ENCODE data around the gene GNG8. TPM values are rescaled to one million over a fixed set of nuclear protein-coding genes. Genes with fewer than 3 reads are reported as not detected.

Gene GNG8
- total and polyA plus RNA-seq, 9 of the 15 experiments (the other 6 are each of a cell fraction or from before 2014, with no cell fraction given) = 1.3 TPM; not detected in 8

DNA sequence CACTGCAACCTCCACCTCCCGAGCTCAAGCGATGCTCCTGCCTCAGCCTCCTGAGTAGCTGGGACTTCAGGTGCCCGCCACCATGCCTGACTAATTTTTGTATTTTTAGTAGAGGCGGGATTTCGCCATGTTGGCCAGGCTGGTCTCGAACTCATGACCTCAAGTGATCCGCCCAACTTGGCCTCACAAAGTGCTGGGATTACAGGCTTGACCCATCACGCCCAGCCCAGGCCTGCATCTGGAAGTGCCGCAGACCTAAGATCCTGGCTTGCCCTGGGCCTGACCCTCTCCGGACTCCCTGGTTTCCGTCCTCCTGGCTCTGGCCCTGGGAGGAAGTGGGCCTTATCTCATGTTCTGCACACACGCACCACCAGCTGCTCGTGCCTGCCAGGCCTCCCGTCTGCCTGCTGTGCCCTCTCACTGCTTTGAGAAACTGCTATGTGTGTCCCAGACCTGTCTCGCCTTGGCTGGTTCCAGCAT is 6.4 kb downstream of the GNG8 start (continued):
- TF ChIP-seq HOMEZ (CRISPR knock-in tag; IDR thresholded peaks at IDR 0.05) = no peak
- TF ChIP-seq SPI1 (IDR thresholded peaks at IDR 0.05; ENCODE audit: borderline replicate concordance, low read depth, low read length) = peak; percentile 96
- TF ChIP-seq SMAD2 (IDR thresholded peaks at IDR 0.05; ENCODE audit: low read depth, low read length) = no peak
- peak; percentile 91 for TF ChIP-seq ADNP (tag; IDR thresholded peaks at IDR 0.05)
- peak; percentile 75 for TF ChIP-seq ETV1 (tag; conservative IDR thresholded peaks at IDR 0.05; ENCODE audit: low read depth)
- no peak for TF ChIP-seq ZNF644 (tag; IDR thresholded peaks at IDR 0.05; ENCODE audit: low read depth)
- TF ChIP-seq KDM1A (IDR thresholded peaks at IDR 0.05) = no peak
- peak; percentile 46 for TF ChIP-seq DPF2 (IDR thresholded peaks at IDR 0.05)
- TF ChIP-seq RBBP5 (IDR thresholded peaks at IDR 0.05; ENCODE audit: borderline replicate concordance, insufficient read depth, low read length, poor library complexity, severe bottlenecking) = peak; percentile 24
- no peak for TF ChIP-seq FOXK1 (CRISPR knock-in tag; IDR thresholded peaks at IDR 0.05; ENCODE audit: borderline replicate concordance)
- TF ChIP-seq CC2D1A (IDR thresholded peaks at IDR 0.05) = no peak
- TF ChIP-seq, protein P1, sequence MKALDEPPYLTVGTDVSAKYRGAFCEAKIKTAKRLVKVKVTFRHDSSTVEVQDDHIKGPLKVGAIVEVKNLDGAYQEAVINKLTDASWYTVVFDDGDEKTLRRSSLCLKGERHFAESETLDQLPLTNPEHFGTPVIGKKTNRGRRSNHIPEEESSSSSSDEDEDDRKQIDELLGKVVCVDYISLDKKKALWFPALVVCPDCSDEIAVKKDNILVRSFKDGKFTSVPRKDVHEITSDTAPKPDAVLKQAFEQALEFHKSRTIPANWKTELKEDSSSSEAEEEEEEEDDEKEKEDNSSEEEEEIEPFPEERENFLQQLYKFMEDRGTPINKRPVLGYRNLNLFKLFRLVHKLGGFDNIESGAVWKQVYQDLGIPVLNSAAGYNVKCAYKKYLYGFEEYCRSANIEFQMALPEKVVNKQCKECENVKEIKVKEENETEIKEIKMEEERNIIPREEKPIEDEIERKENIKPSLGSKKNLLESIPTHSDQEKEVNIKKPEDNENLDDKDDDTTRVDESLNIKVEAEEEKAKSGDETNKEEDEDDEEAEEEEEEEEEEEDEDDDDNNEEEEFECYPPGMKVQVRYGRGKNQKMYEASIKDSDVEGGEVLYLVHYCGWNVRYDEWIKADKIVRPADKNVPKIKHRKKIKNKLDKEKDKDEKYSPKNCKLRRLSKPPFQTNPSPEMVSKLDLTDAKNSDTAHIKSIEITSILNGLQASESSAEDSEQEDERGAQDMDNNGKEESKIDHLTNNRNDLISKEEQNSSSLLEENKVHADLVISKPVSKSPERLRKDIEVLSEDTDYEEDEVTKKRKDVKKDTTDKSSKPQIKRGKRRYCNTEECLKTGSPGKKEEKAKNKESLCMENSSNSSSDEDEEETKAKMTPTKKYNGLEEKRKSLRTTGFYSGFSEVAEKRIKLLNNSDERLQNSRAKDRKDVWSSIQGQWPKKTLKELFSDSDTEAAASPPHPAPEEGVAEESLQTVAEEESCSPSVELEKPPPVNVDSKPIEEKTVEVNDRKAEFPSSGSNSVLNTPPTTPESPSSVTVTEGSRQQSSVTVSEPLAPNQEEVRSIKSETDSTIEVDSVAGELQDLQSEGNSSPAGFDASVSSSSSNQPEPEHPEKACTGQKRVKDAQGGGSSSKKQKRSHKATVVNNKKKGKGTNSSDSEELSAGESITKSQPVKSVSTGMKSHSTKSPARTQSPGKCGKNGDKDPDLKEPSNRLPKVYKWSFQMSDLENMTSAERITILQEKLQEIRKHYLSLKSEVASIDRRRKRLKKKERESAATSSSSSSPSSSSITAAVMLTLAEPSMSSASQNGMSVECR (CRISPR knock-in tag; IDR thresholded peaks at IDR 0.05) = peak; percentile 57; the same call in 1 of the 2 replicates
- TF ChIP-seq ZBTB9 (CRISPR knock-in tag; IDR thresholded peaks at IDR 0.05) = peak; percentile 35; the same call in 1 of the 2 replicates
- TF ChIP-seq, protein P2, sequence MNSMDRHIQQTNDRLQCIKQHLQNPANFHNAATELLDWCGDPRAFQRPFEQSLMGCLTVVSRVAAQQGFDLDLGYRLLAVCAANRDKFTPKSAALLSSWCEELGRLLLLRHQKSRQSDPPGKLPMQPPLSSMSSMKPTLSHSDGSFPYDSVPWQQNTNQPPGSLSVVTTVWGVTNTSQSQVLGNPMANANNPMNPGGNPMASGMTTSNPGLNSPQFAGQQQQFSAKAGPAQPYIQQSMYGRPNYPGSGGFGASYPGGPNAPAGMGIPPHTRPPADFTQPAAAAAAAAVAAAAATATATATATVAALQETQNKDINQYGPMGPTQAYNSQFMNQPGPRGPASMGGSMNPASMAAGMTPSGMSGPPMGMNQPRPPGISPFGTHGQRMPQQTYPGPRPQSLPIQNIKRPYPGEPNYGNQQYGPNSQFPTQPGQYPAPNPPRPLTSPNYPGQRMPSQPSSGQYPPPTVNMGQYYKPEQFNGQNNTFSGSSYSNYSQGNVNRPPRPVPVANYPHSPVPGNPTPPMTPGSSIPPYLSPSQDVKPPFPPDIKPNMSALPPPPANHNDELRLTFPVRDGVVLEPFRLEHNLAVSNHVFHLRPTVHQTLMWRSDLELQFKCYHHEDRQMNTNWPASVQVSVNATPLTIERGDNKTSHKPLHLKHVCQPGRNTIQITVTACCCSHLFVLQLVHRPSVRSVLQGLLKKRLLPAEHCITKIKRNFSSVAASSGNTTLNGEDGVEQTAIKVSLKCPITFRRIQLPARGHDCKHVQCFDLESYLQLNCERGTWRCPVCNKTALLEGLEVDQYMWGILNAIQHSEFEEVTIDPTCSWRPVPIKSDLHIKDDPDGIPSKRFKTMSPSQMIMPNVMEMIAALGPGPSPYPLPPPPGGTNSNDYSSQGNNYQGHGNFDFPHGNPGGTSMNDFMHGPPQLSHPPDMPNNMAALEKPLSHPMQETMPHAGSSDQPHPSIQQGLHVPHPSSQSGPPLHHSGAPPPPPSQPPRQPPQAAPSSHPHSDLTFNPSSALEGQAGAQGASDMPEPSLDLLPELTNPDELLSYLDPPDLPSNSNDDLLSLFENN (IDR thresholded peaks at IDR 0.05; ENCODE audit: low read depth in 2 of 2, low read length in 2 of 2) = 0 out of 4 replicates have a peak, but pooled peaks of 1 of the 2 experiments have one; percentile 27
- TF ChIP-seq RB1 (IDR thresholded peaks at IDR 0.05; ENCODE audit: low read depth) = no peak
- TF ChIP-seq MBD2 (IDR thresholded peaks at IDR 0.05; ENCODE audit: borderline replicate concordance, low read depth) = no peak; the same call in 1 of the 2 replicates
- no peak for TF ChIP-seq PURB (CRISPR knock-in tag; IDR thresholded peaks at IDR 0.05; ENCODE audit: low read depth)
- no peak for TF ChIP-seq ILF3 (IDR thresholded peaks at IDR 0.05; ENCODE audit: borderline replicate concordance)

All from K562 (cell line).